B cell (primary cell): Measurements from ENCODE around the gene RCN2.

ENCODE experiments used
- EZH2 ChIP-seq: IDR thresholded peaks from 2 replicates; pipeline ENCODE4 v1.6.1; 2012; ENCODE audit warnings: borderline replicate concordance, low read depth, mild to moderate bottlenecking, moderate library complexity, low read length; ENCODE audit not compliant: insufficient read depth, poor library complexity, severe bottlenecking
- TF ChIP-seq, protein P1 (sequence below): fragments of 200-600 bp; IDR thresholded peaks from one replicate; pipeline ENCODE4 v1.8.0; 2022; ENCODE audit warnings: antibody characterized with exemption, mild to moderate bottlenecking

DNA sequence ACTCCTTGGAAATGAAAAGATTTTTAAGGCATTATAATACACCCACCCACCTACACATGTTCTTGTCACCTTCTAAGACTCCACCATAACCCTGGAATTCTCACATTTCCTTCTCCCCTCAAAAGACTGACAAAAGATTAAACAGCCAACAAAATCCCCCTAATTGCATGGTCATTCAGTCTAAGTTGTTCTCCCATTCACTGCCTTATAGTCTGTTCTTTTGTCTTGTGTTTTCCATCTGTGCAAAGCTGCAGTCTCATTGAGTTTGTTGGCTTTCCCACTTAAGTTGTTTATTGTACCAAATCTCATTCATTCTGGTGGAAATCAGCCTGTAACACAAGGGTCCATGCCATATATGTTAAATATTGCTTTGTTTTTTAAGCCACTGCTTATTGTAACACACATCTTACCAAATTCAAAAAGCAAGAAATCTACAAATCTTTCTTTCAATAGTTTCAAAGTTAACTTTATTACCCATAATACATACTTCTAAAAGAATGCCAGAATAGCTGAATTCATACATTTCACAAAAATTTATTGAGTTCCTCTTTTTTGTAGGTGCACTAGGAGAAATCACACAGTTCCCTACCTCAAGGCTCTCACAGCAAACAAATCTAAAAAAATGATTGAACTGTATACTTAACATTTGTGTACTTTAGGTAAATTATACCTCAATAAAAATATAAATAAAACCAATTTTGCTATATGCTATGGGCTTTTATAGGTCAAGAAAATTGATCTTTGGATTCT, 2.4 kb upstream of the RCN2 start:
- TF ChIP-seq, protein P1, sequence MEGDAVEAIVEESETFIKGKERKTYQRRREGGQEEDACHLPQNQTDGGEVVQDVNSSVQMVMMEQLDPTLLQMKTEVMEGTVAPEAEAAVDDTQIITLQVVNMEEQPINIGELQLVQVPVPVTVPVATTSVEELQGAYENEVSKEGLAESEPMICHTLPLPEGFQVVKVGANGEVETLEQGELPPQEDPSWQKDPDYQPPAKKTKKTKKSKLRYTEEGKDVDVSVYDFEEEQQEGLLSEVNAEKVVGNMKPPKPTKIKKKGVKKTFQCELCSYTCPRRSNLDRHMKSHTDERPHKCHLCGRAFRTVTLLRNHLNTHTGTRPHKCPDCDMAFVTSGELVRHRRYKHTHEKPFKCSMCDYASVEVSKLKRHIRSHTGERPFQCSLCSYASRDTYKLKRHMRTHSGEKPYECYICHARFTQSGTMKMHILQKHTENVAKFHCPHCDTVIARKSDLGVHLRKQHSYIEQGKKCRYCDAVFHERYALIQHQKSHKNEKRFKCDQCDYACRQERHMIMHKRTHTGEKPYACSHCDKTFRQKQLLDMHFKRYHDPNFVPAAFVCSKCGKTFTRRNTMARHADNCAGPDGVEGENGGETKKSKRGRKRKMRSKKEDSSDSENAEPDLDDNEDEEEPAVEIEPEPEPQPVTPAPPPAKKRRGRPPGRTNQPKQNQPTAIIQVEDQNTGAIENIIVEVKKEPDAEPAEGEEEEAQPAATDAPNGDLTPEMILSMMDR, result no peak
- no peak for TF ChIP-seq EZH2
